Testis (tissue), 3 donors: ENCODE data around the gene ZNF618. TPM values are rescaled to one million over a fixed set of nuclear protein-coding genes. Genes with fewer than 3 reads are reported as not detected.

Experiments
- DNase-seq: peaks from one replicate; pipeline ENCODE4 v3.0.0-alpha.2; 2019
- H3K27ac ChIP-seq, 2 donors: fragments of 200-600 bp; sonication (generic); one replicate each; pipeline ENCODE4 v1.5.1; 2019
- H3K27me3 ChIP-seq: fragments of 200-600 bp; sonication (generic); one replicate; pipeline ENCODE4 v1.5.1; 2019
- H3K36me3 ChIP-seq: fragments of 200-600 bp; sonication (generic); one replicate; pipeline ENCODE4 v1.5.1; 2017; ENCODE audit warnings: low read depth; ENCODE audit errors: missing control alignments
- H3K4me1 ChIP-seq: fragments of 200-600 bp; sonication (generic); one replicate; pipeline ENCODE4 v1.5.1; 2019
- H3K4me3 ChIP-seq, 2 donors: fragments of 200-600 bp; sonication (generic); one replicate each; pipeline ENCODE4 v1.5.1; 2017 to 2019
- H3K9me3 ChIP-seq: fragments of 200-600 bp; sonication (generic); one replicate; pipeline ENCODE4 v1.5.1; 2017
- POLR2A ChIP-seq: fragments of 450-650 bp; IDR thresholded peaks from one replicate; pipeline ENCODE4 v1.6.1; 2017; ENCODE audit warnings: antibody characterized with exemption, mild to moderate bottlenecking, moderate library complexity
- WGBS, 2 donors: methylation state at CpG; one replicate each; pipeline ENCODE4 v1.1.5; 2018; 5-methylcytosine and 5-hydroxymethylcytosine counted together
- intact Hi-C: fragments of 100-400 bp; cut with DNase I; formaldehyde crosslinking; loops from one replicate; pipeline ENCODE4 v1.15.1; 2023; ENCODE audit warnings: low total_unique reads
- polyA plus RNA-seq: library from polyadenylated mRNA; stranded (reverse); fragments of 350-450 nt; fragmentation: Illumina TruSeq; extraction: RNeasy Lipid Tissue Mini Kit (QIAGEN cat#74804); gene quantifications from one replicate; pipeline ENCODE4 v1.2.3, GENCODE V29; 2014; ENCODE audit warnings: low read depth, low replicate concordance; ENCODE audit not compliant: insufficient read depth
- total RNA-seq, 2 donors: library from RNA; depleted of rRNA; stranded (reverse); fragments of >200 nt; gene quantifications; one replicate each; pipeline ENCODE4 v1.2.3, GENCODE V29; 2016
- TF ChIP-seq, protein P1 (sequence below), 3 experiments: fragments of 450-650 bp in 2 of 3; fragments of 200-600 bp in 1 of 3; sonication (generic) in 1 of 3; IDR thresholded peaks; one replicate each; pipeline ENCODE4 v1.5.1; 2016 to 2019; ENCODE audit warnings: antibody characterized with exemption in 3 of 3, mild to moderate bottlenecking in 2 of 3, moderate library complexity in 1 of 3

ZNF618 gene
- total and polyA plus RNA-seq, 3 donors from 2014 or later: 6.8 to 15.2 (median 14.6) TPM

DNA sequence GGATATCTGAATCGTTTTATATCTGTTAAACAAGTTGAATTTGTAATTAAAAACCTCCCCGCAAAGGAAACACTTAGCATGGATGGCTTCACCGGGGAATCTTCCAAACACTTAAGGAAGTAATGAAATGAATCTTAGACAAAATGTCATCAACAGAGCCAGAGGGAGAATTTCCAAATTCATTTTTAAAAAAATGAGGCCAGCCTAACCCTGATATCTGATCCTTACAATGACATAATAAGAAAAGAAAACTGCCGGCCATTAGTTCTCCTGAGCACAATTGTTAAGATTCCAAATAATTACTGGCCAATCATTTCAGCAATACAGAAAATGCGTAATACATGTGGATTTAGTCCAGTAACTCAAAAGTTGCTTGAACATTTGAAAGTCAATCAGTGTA is 229.1 kb downstream of the ZNF618 start:
- no peak for DNase-seq
- no peak overlapping the region for H3K4me3 ChIP-seq
- H3K27me3 ChIP-seq: no peaks in the 10 kb centered on the region
- H3K36me3 ChIP-seq: no peaks in the 10 kb centered on the region
- no peaks in the 10 kb centered on the region for H3K4me1 ChIP-seq
- intact Hi-C loops: no loop called here
- no peak overlapping the region for H3K27ac ChIP-seq
- no peak for TF ChIP-seq POLR2A
- TF ChIP-seq, protein P1, sequence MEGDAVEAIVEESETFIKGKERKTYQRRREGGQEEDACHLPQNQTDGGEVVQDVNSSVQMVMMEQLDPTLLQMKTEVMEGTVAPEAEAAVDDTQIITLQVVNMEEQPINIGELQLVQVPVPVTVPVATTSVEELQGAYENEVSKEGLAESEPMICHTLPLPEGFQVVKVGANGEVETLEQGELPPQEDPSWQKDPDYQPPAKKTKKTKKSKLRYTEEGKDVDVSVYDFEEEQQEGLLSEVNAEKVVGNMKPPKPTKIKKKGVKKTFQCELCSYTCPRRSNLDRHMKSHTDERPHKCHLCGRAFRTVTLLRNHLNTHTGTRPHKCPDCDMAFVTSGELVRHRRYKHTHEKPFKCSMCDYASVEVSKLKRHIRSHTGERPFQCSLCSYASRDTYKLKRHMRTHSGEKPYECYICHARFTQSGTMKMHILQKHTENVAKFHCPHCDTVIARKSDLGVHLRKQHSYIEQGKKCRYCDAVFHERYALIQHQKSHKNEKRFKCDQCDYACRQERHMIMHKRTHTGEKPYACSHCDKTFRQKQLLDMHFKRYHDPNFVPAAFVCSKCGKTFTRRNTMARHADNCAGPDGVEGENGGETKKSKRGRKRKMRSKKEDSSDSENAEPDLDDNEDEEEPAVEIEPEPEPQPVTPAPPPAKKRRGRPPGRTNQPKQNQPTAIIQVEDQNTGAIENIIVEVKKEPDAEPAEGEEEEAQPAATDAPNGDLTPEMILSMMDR (IDR thresholded peaks at IDR 0.05): no peak
- whole genome bisulfite sequencing, 2 donors: 74 to 75% methylated on average over 5 of the region's 5 CpGs
- no peaks in the 10 kb centered on the region for H3K9me3 ChIP-seq

Other genes starting within 250 kb of the ZNF618 start
- gene AMBP, start 202.0 kb downstream of the ZNF618 start, total RNA-seq: under 1 TPM; 0.47 to 0.68 TPM
- gene AMBP, start 202.0 kb downstream of the ZNF618 start, polyA plus RNA-seq: 0.88 TPM
- gene KIF12, start 223.0 kb downstream of the ZNF618 start, total RNA-seq: 1 to 10 TPM; 5.4 to 9.2 TPM
- gene KIF12, start 223.0 kb downstream of the ZNF618 start, polyA plus RNA-seq: 7.1 TPM